Thoracic aorta (tissue), 2 donors: ENCODE data around the gene MPO. TPM values are rescaled to one million over a fixed set of nuclear protein-coding genes. Genes with fewer than 3 reads are reported as not detected.

Experiments
- ATAC-seq: fragments of 150-250 bp; one replicate; pipeline ENCODE4 v1.8.0; 2017; ENCODE audit warnings: low read depth; ENCODE audit not compliant: insufficient number of reproducible peaks, low FRiP score
- DNase-seq: peaks from one replicate; pipeline ENCODE4 v3.0.0-alpha.2; 2020; ENCODE audit warnings: low spot score
- H3K27ac ChIP-seq, 2 donors: fragments of 200-600 bp; sonication (generic); 1 replicate in 1 of 2; 2 replicates in 1 of 2; pipeline ENCODE4 v1.5.1; 2016; ENCODE audit warnings: mild to moderate bottlenecking in 2 of 2, moderate library complexity in 2 of 2
- H3K27me3 ChIP-seq: fragments of 200-600 bp; sonication (generic); replicated peaks from 2 replicates; pipeline ENCODE4 v1.6.0; 2016; ENCODE audit warnings: mild to moderate bottlenecking; ENCODE audit not compliant: insufficient read depth
- H3K36me3 ChIP-seq: fragments of 200-600 bp; sonication (generic); one replicate; pipeline ENCODE4 v1.5.1; 2016
- H3K4me1 ChIP-seq, 2 donors: fragments of 200-600 bp; sonication (generic); 1 replicate in 1 of 2; 2 replicates in 1 of 2; pipeline versions ENCODE4 v1.5.1 to v1.6.0; 2016; ENCODE audit warnings: low read depth in 2 of 2, mild to moderate bottlenecking in 1 of 2; ENCODE audit not compliant: control insufficient read depth in 1 of 2
- H3K4me3 ChIP-seq: fragments of 200-600 bp; sonication (generic); 2 replicates; pipeline ENCODE4 v1.5.1; 2016; ENCODE audit warnings: mild to moderate bottlenecking
- H3K9me3 ChIP-seq: fragments of 200-600 bp; sonication (generic); 2 replicates; pipeline ENCODE4 v1.5.1; 2016
- total RNA-seq, 2 donors: library from RNA; depleted of rRNA; stranded (reverse); fragments of >200 nt; gene quantifications; one replicate each; pipeline versions ENCODE4 v1.1.0 to v1.2.3, GENCODE V29; 2016
- TF ChIP-seq, protein P1 (sequence below): fragments of 200-600 bp; sonication (generic); IDR thresholded peaks from one replicate; pipeline ENCODE4 v1.5.1; 2019; ENCODE audit warnings: antibody characterized with exemption

MPO gene
- total RNA-seq, 2 donors from 2014 or later = 0.14 TPM; not detected in 1

DNA sequence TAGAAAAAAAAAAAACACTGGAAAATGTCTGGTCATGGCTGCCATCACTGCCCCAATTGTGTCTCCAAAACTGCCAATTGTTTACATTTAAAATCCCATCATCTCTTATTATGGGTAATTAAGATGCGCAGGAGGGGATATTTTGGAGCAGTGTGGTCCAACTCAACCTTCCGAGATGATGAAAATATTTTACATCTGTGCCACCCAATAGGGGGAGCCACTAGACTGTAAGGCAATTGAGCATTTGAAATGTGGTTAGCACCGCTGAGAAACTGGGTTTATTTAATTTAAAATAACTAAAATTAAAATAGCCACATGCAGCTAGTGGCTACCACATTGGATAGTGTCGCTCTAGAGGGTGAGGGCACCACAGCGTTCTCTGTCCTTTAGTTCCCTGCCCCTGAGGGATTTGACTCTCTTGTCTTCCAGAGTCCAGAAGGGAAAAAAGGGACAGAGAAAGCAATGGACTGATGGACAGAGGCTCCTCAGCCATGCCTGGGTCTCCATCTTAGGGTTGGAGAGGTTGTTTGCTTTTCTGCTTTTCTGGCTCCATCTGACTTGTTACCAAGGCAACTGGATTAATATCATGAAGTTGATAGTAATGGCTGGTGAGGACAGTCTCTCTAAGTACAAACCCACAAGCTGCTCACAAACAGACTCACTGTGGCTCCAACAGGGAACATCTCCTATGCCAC lies 3.5 kb downstream of the MPO start:
- Histone ChIP-seq H3K4me1 (peaks cover 0 to 14% of the 10 kb centered on the region in 2 donors), H3K9me3 (no peaks in the 10 kb centered on the region), H3K36me3 (no peaks in the 10 kb centered on the region), H3K27me3 (no peaks in the 10 kb centered on the region), H3K4me3 (no peak overlapping the region), H3K27ac (no peak overlapping the region)
- TF ChIP-seq, protein P1, sequence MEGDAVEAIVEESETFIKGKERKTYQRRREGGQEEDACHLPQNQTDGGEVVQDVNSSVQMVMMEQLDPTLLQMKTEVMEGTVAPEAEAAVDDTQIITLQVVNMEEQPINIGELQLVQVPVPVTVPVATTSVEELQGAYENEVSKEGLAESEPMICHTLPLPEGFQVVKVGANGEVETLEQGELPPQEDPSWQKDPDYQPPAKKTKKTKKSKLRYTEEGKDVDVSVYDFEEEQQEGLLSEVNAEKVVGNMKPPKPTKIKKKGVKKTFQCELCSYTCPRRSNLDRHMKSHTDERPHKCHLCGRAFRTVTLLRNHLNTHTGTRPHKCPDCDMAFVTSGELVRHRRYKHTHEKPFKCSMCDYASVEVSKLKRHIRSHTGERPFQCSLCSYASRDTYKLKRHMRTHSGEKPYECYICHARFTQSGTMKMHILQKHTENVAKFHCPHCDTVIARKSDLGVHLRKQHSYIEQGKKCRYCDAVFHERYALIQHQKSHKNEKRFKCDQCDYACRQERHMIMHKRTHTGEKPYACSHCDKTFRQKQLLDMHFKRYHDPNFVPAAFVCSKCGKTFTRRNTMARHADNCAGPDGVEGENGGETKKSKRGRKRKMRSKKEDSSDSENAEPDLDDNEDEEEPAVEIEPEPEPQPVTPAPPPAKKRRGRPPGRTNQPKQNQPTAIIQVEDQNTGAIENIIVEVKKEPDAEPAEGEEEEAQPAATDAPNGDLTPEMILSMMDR = no peak
- DNase-seq (no peak), ATAC-seq (no peak)

DNA sequence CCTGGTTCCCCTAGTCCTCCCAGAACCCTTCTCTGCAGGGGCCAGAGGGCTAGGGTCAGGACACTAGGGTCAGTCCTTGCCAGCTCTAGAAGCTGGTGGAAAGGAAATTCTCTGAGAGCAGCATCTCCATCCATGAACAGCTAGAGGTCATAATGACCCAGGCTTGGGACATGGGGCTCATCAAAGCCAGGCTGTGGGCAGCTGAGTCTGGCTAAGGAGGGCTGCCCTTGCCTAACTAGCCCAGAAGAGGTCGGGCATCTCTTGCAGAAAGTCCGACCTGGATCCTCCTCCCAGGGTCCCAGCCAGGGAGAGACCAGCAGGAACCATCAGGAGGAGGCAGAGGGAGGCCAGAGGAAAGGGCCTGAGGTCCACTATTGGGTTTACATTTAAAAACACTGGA lies 4.3 kb downstream of the MPO start:
- Histone ChIP-seq H3K4me3 (no peak overlapping the region), H3K27ac (no peak overlapping the region), H3K36me3 (no peaks in the 10 kb centered on the region), H3K9me3 (no peaks in the 10 kb centered on the region), H3K4me1 (peaks cover 0 to 14% of the 10 kb centered on the region in 2 donors), H3K27me3 (no peaks in the 10 kb centered on the region)
- ATAC-seq = no peak
- DNase-seq = no peak
- TF ChIP-seq, protein P1 = no peak

DNA sequence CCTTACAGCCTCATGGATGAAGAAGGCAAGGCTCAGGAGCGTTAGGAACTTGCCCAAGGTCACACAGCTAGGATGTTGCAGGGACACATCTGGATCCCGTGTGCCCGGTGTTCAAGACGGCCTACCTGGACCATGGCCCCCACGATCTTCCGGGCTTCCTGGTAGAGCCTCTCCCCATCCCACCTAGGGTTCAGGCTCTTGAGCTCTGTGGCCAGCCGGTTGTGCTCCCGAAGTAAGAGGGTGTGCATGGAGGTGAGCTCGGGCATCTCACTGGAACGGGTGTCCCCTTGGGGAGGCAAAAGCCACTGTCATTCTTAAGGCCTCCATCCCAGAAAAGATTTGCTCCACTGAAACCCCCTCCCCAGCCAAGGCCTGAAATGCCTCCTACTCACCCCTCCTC lies 5.3 kb downstream of the MPO start:
- ATAC-seq (no peak), DNase-seq (no peak)
- Histone ChIP-seq H3K27me3 (no peaks in the 10 kb centered on the region), H3K4me1 (peaks cover 0 to 14% of the 10 kb centered on the region in 2 donors), H3K4me3 (no peak overlapping the region), H3K9me3 (no peaks in the 10 kb centered on the region), H3K36me3 (no peaks in the 10 kb centered on the region), H3K27ac (no peak overlapping the region)
- TF ChIP-seq, protein P1 = no peak

DNA sequence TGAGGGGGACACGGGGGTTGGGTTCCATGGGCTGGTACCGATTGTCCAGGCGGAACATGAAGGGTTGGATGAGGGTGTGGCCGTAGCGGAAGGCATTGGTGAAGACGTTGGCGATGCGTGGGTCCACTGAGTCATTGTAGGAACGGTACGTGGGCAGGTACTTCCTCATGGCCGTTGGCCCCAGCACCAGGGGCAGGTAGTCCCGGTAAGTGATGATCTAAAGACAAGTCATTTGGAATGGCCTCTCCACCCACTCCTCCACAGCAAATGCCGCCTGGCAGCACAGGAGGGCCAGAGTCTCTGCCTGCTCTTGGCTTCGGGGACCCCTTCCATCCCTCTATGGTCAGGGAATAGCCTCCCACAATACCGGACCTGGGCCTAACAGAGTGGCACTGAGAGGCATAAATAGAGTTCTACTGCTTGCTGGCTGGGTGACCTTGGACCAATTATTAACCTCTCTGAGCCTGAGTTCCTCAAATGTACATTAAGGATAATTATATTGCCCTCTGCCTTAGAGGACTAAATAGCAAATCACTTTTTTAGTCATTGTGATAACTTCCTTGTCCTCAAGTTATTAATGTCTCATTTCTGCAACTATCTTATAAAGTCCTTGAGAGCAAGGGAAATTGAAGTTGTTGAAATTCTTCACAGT lies 7.2 kb downstream of the MPO start:
- Histone ChIP-seq H3K27ac (no peak overlapping the region), H3K9me3 (no peaks in the 10 kb centered on the region), H3K4me3 (no peak overlapping the region), H3K27me3 (no peaks in the 10 kb centered on the region), H3K36me3 (no peaks in the 10 kb centered on the region), H3K4me1 (peaks cover 0 to 4% of the 10 kb centered on the region in 2 donors)
- TF ChIP-seq, protein P1 = no peak
- no peak for DNase-seq
- no peak for ATAC-seq

DNA sequence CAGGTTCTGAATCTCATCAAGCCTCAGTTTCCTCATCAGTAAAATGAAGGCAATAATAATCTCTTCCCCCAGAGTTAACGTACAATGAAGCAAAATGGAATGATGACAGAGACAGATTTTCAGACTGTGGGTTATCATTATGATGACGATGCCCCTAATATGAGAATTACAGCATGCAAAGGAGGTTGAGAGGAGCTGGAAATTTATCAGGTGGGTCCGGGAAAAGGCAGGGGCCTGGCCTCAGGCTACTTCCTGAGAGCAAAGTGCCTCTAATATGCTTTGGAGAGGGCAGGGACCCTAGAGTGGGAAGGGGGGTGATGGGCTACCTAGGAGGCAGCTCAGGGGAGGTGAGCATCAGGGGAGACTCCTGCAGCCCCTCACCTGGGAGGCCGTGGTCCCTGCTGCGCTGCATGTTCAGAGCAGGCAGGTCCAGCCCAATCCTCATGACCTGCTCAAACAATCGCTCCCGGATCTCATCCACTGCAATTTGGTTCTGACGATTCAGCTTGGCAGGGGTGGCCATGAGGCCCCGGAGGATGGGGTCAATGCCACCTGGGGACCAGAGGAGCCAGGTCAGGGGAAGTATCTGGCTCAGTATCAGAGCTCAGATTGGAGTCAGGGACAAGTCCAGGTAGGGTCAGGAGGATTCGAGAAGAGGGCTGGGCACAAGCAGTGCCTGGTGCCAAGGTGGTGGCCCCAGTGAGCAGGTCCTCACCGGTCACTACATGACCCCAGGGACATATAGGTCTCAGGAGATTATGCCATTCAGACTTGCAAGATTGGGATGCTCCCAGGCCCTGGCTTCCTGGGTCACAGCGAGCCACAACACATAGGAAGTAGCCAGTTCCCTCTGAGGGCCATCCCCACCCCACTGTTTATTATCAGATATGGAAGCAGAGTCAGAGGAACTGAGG lies 8.1 kb downstream of the MPO start:
- Histone ChIP-seq H3K27me3 (no peaks in the 10 kb centered on the region), H3K4me3 (no peak overlapping the region), H3K36me3 (no peaks in the 10 kb centered on the region), H3K27ac (no peak overlapping the region), H3K4me1 (no peaks in the 10 kb centered on the region), H3K9me3 (no peaks in the 10 kb centered on the region)
- ATAC-seq (no peak), DNase-seq (no peak)
- TF ChIP-seq, protein P1 = no peak
